OCI-LY1 (cell line): Measurements from ENCODE around the gene RCOR3.

Experiments
- CTCF ChIP-seq: fragments of 200-600 bp; sonication (generic), shearing (Covaris generic); IDR thresholded peaks from 2 replicates; pipeline ENCODE4 v1.5.1; 2017; ENCODE audit warnings: mild to moderate bottlenecking, antibody characterized with exemption, low read length, moderate library complexity, mixed read lengths
- EZH2 ChIP-seq: fragments of 200-600 bp; sonication (generic), shearing (Covaris generic); IDR thresholded peaks from 2 replicates; pipeline ENCODE4 v1.8.0; 2017; ENCODE audit warnings: borderline replicate concordance, mixed run types, mild to moderate bottlenecking, antibody characterized with exemption, low read length, moderate library complexity, mixed read lengths

GRCh38 chr1:211210052-211210451, 49.1 kb upstream of the RCOR3 start:
- TF ChIP-seq CTCF (no peak), EZH2 (no peak)
